Ureter (tissue), 1 donor: Measurements from ENCODE around the gene VENTX. TPM values are rescaled to one million over a fixed set of nuclear protein-coding genes. Genes with fewer than 3 reads are reported as not detected.

Source experiments
- DNase-seq: peaks from one replicate; pipeline ENCODE4 v3.0.0-alpha.2; 2020; ENCODE audit warnings: low spot score
- total RNA-seq: library from RNA; stranded (reverse); gene quantifications from one replicate; pipeline ENCODE4 v1.2.4, GENCODE V29; 2023
- donor health status: DM: yes; HTN: yes; CAD: no.

Gene VENTX
- total RNA-seq, 1 donor from 2014 or later, result 0.81 TPM

DNA sequence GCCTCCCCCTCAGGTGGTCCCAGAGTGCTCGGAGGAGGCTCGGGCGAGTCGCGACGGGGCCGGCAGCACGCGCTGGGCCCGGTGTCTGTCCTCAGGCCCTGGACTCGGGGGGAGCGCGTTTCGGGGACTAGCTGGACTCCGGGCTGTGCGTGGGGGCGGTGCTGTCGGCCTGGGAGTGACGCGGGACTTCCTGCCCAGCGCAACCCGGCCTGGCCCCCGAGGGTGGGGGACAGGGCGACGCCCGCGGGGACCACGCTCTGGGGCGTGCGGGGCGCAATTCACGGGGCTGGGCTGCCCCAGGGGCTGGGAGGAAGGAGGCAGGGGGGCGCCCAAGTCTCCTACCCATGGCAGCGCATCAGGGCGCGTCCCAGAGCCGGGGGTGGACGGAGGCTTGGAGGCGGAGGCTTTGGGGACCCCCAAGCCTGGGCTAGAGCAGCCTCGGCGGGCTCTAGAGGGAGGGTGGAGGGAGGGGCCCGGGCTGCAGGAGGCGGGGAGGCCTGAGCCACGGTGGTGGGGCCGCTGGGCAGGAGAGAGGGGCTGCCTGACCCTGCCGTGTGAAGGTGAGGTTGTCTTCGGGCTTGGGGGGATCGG, 2.3 kb upstream of the VENTX start:
- DNase-seq, result no peak

DNA sequence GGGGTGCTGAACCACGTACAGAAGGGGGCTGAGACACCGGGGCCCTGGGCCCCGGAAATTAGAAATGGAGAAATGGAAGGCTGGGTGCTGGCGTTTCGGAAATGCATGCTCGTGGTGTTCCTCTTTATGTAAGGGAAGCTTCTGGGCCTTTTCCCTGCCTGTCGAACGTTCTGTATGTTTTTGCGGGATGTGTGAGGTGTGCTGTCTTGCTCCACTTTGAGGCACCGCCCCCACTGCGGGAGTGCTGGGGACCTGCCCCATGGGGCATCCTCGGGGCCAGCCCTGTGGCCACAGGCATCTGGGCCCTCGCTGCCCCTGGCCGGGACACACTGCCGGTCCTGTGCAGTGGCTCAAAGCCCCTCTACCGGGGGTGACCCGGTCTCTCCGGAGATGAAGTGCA, 1.7 kb upstream of the VENTX start:
- DNase-seq, result no peak

DNA sequence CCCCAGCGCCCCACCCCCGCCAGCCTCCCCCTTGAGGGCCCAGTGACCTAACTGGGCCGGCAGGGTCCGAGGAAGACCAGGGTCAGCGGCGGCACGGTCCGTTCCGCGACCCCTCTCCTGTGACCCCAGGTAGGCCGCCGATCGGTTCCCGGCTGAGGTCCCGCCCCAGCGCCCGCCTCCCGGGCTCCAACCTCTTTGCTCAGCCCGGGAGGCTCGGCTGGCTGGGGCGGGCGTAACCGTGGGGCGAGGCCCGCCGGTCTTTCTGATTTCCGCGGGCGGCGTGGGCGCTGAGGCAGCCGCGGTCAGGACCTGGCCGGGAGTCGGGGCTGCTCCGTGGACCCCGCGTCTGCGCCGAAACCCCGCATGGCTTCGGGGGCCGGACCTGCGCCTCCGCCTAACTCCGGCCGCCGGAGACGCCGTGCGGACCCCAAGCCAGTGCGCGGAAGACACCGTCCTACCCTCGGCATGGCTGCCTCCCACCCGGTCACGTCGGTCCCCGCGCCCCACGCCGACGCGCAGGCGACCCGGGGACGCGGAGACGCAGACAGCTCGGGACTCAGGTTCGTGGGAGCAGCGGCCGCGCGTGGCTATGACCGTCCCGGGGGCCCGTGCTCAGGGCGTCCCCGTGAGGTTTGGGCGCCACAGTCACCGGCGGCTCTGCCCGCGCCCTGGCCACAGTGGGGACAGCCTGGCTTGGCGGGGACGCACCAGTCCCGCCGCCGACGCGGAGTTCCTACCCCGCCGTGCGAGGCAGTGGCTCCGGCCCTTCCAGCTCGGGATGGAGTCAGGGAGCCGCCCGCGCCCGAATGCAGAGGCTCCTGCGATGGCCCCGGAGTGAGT, 1.0 kb upstream of the VENTX start:
- no peak for DNase-seq

DNA sequence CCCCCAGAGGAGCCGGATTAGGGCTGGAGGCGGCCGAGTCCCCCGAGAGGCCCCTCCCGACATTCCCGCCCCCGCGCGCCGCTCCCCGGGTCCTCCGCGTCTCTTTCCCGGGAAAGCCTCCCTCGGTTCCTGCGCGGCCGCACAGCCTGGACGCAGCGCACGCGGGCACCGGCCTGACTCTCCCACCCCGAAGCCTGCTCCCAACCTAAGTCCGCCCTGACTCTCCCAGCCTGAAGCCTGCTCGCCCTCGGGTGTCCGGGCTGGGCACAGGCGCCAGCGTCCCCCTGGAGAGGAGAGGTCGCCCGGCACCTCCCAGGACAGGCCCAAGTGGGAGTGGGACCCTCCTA, 441 bp upstream of the VENTX start:
- DNase-seq, result no peak

DNA sequence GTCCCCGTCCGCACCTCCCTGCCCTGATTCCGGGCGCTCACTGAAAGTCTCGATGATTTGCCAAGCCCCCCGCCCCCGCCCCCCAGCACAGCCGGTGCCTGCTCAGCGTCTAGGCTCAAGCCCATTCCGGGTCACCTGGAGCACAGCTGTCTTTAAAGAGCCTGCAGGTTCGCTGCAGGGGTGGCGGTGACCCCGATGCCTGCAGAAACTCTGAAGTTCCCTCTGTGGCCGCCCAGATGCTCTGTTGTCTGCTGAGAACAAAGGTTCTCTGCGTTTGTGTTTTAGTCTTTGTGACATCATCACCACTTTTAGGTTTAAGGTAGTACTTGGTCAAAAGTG, 780 bp downstream of the VENTX start:
- no peak for DNase-seq

DNA sequence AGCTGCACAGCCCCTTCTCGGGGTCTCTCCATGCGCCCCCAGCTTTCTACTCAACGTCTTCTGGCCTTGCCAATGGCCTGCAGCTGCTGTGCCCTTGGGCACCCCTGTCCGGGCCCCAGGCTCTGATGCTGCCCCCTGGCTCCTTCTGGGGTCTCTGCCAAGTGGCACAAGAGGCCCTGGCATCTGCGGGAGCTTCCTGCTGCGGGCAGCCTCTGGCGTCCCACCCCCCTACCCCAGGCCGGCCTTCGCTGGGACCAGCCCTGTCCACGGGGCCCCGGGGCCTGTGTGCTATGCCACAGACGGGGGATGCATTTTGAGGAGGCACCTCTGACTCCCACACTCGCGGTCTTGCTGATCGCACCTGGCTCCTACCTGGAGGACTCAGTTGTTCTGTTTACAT, 2.3 kb downstream of the VENTX start:
- no peak for DNase-seq

DNA sequence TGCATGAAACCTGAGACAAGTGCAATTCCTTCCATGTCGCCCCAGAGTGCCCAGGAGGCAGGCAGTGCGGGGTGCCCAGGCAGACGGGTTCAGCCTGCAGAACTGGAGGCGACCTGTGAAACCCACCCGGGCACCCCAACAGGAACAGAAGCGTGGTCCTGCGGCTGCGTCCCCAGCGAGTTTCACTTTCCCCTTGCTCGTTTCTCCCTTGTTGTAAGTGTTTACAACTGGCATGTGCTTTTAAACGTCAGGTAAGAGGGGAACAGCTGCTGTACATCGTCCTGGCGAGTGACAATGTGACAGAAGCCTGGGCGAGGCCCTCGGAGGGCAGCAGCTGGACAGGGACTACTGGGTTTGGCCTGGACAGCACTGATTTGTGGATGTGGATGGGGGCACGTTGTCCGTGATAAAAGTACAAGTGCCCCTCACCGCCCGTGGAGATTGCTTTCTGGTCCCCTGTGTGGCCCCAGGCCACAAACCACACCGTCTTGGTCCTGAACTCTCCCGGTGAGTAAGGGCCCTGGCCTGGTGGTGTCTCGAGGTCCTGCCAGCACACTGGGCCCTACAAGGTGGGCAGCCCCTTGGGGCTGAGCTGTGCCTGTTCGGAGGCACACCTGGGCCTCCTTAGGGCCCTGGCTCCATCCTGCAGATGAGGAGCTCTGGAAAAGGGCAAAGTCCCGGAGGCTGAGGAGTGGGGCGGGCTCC, 4.0 kb downstream of the VENTX start:
- DNase-seq, result no peak

DNA sequence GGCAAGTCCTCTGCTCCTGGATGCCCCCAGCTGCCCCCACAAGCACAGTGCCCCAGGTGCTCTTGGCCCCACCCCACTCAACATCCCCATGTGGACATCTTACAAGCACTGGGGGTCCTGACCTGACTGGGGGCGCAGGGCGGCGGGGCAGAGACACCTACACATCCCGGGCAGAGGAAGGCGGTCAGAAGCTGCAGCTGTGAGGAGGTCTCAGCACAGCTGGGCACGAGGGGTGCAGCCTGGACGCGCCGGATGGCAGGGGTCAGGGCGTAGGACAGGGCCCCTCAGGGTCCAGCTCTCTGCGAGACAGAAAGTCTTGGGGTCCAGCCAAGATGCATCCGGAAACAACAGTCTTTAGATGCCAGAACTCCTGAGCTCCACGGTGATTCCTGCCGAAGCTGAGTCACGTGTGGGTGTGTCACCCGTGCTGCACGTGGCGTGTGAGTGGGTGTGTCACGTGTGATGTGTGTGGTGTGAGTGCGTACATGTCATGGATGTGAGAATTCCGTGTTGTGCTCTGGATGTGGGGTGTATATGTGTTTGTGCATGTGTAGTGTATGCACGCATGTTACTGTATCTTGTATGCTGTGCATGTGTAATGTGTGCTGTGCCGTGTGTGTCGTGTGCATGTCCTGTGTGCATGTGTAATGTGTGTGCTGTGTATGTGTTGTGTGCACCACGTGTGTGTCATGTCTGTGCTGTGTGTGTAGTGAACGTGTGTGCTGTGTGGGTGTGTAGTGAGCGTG, 5.1 kb downstream of the VENTX start:
- DNase-seq, result no peak

DNA sequence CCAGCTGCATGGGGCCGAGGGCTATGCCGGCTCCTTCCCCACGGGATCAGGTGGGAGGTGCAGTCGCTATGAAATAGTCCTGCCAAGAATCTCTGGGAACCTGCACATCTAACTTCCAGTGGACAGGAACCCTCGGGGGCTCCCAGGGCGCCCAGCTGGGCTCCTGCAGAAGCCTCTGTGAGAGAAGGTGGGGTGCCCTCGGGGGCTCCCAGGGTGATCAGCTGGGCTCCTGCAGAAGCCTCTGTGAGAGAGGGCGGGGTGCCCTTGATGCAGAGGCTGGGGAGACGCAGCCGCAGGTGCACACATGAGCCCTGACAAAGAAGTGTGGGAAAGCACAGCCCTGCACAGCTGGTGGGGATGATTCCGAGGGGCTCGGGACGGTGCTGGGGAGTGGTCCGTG, 5.9 kb downstream of the VENTX start:
- DNase-seq, result no peak

DNA sequence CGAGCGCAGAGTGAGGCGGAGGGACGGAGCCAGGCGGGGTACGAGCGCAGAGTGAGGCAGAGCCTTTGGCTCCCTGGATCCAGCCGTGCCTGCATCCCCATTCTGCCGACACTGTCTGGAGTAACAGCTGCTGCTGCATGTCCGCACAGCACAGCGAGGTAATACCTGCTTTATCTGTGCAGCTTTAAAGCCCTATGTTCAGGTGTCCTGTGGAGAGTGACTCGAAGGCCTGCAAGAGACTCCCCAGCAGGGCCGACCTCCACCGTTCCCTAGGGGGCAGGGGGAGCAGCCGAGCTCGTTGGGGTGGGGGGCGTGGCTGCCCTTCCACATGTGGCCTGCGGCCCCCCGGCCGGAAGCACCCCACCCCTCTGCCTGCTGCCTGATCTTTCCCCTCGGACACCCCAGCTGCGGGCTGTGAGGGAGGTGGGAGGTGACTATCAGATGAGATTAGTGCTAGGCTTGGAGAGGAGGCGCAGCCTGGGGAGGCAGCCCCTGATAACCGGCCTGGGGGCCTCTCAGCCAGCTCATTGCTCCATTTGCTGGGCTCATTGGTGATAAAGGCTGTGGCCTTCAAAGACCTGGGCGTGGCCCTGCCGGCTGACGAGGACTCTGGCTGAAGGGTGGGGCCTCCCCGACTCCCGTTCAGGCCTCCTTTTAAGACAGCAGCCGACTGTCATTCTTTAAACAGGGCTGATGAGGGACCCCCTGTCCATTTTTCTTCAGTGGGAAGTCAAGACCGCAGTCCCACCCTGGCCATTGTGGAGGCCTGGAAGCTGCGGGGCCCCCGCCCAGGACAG, 8.0 kb downstream of the VENTX start:
- no peak for DNase-seq

DNA sequence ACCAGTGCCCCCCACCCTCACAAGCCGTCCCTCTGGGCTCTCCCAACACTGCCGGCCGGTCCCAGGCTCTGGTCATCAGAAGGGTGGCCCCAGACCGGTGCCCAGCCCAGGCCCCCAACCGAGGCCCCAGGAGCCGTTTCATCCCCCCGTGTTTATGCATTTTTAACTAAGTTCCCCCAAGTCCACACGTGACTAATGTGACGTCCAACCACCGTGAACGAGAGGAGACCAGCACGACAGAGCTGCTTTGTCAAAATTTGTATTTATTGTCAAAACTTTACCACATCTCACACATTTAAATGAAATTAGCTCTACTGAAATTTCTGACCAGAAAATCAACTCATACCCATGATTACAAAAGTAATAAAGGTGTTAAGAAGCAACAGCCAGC, 8.6 kb downstream of the VENTX start:
- DNase-seq, result no peak

DNA sequence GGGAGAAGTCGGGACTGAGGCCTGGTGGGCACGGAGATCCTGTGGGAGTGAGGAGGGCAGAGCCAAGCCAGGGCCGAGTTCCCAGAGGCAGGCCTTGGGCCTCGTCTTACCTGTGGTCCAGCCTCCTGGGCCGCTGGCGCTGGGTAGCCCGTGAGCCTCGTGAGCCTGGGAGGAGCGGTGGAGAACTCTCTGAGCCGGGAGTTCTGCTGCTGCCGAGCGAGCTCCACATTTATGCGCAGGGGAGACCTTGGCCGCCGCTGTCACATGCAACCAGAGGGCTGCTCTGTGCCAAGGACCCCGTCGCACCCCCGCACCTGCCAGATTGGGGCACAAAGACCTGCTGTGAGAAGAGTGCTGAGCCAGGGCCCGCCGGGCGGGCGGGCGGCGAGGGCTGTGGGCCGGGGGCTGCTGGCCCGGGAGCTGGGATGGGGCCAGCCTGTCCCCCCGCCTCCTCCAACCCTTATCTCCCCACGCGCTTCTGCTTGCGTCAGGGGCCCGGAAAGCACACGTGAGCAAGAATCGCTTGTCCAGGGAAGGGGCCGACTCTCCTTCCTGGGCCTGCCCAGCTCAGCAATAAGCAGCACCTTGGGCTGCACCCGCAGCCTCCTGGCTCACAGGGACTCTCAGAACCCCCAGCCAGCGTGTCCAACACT, 10.2 kb downstream of the VENTX start:
- DNase-seq, result no peak

DNA sequence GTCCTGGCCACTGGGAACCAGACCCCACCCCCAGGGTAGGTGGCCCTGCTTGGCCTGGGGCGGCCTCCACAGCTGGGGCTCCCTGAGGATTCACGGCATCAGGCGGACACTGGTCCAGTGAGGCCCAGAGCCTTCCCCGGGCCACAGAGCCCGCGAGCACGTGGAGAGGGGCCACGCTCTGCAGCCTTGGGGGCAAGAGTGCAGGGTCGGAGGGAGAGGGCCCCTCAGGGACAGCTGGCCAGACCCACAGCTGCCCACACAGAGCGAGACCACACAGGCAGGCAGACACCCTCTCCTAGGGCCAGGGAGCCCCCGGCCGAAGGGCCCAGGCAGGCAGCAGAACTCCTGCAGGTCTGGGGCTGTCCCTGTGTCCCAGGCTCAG, 10.7 kb downstream of the VENTX start:
- no peak for DNase-seq

DNA sequence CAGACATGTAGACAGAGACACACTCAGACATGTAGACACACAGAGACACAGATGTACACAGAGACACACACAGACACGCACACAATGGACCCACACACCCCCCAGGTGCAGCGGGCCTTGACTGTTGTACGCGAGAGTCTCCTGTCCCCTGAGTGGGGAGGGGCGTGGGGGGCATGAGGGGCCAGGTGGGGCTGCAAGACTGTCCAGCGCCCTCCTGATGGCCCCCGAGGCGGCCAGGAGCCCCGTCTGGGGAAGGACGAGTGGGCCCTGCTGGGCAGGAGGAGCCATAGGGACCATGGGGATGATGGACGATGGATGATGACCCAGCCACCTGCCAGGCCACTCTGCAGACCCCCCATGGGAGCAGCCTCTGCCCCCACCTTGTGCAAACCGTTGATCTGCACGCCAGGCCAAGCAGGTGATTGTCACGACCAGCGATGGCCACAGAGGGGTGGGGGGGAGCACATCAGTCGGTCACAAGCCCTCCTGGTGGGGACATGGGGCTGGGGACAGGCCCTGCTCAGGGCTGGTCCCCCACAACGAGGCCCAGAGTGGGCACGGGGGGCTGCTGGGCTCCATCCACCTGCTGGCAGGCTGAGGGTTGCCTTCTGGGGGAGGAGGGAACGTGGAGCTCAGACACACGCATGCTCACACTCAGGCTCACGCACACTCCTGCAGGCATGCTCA, 11.6 kb downstream of the VENTX start:
- DNase-seq, result no peak

DNA sequence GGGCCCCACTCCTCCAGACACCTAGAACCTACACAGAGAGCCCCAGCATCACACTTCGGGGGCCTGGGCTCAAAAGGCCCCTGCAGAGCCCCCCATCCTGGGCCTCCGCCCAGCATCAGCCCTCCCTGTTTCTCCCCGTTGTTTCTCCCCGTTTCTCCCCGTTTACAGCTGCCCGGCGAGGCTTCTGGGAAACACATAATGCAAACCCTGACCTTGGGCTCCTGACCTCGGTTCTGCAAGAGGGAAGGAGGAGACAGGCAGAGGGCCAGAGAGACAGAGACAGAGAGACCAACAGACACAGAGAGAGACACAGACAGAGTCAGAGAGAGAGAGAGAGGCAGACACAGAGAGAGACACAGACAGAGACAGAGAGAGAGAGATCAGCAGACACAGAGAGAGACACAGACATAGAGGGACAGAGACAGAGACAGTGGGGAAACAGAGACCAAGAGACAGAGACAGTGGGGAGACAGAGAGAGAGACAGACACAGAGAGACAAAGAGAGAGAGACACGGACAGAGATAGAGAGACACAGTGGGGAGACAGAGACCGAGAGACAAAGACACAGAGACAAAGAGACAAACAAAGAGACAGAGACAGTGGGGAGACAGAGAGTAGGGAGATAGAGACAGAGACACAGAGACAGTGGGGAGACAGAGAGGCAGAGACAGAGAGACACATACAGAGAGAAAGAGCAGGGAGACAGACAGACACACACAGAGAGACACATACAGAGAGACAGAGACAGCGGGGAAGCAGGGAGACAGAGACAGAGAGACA, 12.5 kb downstream of the VENTX start:
- no peak for DNase-seq

DNA sequence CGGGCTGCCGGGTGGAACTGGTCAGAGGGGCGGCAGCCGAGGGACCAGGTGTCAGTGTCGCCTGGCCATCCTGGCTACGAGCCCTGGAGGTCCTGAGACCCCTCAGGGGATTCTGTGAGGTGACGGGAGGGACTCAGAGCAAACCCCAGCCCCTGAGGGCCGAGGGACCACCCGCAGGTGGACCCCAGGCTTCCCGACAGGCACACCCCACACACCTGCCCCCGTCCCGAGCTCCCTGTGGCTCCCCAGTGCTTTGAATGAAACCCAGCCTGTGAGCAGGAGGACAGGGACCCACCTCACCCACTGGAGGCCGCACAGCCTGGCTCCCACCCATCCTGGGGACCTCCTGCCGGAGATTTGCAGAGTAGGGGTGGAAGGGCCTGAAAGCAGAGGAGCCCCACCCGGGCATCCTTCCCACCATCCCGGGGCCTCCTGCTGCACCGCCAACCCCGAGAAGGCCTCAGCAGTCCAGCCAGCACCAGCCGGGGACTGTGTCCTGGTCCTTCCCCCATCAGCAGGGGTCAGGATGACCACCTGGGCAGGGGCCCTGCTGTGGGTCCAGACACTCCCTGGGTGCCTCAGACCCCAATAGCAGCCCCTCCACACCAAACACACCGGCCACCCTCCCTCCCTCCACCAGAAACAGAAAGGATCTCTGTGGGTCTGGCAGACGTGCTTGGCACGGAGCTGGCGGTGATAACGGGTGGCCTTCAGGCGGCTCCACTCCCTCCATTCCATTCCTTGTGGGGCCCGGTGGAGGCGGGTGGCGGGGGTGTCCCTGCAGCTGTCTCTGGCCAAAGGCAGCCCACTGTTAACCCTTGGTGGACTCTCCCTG, 13.9 kb downstream of the VENTX start:
- no peak for DNase-seq

DNA sequence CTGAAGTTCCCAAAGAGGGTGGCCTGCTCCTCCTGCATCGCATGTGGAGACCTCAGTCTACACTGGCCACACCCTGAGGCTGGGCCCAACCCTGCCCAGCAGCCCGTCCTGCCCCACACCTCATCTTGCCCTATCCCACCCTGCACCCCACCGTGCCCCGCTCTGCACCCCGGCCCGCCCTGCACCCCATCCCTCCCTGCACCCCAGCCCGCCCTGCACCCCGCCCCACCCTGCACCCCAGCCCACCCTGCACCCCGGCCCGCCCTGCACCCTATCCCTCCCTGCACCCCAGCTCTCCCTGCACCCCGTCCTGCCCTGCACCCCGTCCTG, 14.5 kb downstream of the VENTX start:
- DNase-seq, result no peak

DNA sequence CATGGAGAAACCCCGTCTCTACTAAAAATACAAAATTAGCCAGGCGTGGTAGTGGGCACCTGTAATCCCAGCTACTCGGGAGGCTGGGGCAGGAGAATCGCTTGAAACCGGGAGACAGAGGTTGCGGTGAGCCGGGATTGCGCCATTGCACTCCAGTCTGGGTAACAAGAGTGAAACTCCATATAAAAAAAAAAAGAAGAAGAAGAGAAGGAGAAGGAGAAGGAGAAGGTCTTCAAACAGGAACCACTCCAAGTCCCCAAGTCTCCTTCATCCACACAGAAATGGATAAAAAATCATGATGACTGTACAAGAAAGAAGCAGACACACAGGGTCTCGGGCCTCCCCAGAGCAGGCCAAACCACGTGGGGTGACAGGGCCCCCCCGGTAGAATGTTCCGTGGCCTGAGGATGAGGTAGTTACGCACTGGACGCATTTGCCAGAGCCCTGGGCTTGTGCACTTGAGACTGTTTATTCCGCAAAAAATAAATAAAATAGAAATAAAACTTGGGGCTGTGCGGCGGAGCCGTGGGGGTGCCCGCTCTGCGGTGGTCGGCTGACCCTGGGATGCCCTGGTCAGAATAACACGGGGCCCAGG, 15.8 kb downstream of the VENTX start:
- no peak for DNase-seq
